ENCODE results near the gene CHRNA3. TPM values are rescaled to one million over a fixed set of nuclear protein-coding genes. Genes with fewer than 3 reads are reported as not detected.

CHRNA3 gene
- total RNA-seq, 3 donors from 2014 or later = 0.48 to 0.59 TPM; not detected in 1

DNA sequence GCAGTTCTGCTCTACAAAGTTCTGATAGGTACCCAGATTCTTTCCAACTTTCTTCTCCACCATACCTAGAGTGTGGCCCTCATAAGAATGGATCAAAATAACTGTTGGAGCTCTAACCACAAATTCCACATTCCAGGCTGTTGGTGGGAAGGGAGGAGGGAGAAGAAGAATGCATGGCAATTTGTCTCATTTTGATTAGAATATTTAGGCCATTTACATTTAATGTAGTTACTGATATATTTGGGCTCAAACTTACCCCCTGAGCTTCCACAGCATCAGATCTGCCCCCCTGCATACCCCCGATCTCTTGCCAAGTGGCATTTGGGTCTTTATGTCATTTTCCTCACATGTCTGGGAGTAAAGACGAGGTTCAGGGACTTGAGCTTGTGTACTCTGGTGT, 12.6 kb upstream of the CHRNA3 start:
- Histone ChIP-seq H3K36me3 (no peaks in the 10 kb centered on the region), H3K27ac (no peak overlapping the region), H3K4me3 (no peak overlapping the region), H3K4me1 (no peaks in the 10 kb centered on the region), H3K27me3 (no peaks in the 10 kb centered on the region), H3K9me3 (peaks cover 9 to 12% of the 10 kb centered on the region in 2 donors)
- intact Hi-C loops (cut with DNase I; ENCODE audit: low total_unique reads) = no loop called here
- TF ChIP-seq POLR2A (IDR thresholded peaks at IDR 0.05) (no peak), POLR2AphosphoS5 (IDR thresholded peaks at IDR 0.05) (no peak)
- TF ChIP-seq, protein P1, sequence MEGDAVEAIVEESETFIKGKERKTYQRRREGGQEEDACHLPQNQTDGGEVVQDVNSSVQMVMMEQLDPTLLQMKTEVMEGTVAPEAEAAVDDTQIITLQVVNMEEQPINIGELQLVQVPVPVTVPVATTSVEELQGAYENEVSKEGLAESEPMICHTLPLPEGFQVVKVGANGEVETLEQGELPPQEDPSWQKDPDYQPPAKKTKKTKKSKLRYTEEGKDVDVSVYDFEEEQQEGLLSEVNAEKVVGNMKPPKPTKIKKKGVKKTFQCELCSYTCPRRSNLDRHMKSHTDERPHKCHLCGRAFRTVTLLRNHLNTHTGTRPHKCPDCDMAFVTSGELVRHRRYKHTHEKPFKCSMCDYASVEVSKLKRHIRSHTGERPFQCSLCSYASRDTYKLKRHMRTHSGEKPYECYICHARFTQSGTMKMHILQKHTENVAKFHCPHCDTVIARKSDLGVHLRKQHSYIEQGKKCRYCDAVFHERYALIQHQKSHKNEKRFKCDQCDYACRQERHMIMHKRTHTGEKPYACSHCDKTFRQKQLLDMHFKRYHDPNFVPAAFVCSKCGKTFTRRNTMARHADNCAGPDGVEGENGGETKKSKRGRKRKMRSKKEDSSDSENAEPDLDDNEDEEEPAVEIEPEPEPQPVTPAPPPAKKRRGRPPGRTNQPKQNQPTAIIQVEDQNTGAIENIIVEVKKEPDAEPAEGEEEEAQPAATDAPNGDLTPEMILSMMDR (IDR thresholded peaks at IDR 0.05) = no peak
- DNase-seq (ENCODE audit: low spot score in 2 of 2) = no peak

DNA sequence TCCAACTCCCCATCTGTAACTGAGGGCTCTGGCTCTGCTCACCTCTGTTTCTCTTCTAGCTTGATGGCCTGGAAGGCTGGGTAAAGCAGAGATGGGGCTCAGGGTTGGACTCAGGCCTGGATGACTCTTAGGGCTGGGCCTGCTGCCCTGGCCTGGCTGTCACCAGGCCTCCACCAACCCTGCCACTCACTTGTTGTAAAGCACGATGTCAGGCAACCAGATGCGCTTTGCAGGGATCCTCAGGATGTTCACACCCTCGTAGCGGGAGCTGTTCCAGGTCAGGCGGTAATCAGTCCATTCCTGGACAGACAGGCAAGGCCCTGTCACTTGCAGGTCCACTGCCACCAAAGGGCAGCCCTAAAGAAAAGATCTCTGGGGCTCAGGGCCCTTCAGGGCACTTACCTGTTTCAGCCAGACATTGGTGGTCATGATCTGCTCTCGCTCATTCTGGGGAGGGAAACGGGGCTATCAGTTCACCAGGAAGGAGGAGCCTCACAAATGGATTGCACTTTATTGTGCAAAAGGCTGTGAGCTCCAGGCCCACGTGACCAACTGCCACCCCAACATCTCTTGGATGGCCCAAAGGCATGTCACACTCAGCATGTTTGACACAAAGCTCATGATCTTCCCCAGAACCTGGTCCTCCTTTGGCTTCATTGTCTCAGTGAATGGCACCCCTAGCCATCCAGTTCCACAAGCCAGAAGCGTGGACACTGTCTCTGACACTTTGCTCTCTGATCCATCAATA, 10.3 kb upstream of the CHRNA3 start:
- DNase-seq (ENCODE audit: low spot score in 2 of 2) = no peak
- Histone ChIP-seq H3K27me3 (no peaks in the 10 kb centered on the region), H3K27ac (no peak overlapping the region), H3K4me1 (no peaks in the 10 kb centered on the region), H3K4me3 (no peak overlapping the region), H3K36me3 (no peaks in the 10 kb centered on the region), H3K9me3 (peaks cover 9 to 12% of the 10 kb centered on the region in 2 donors)
- intact Hi-C loops (cut with DNase I; ENCODE audit: low total_unique reads) = no loop called here
- TF ChIP-seq, protein P1 (IDR thresholded peaks at IDR 0.05) = no peak
- TF ChIP-seq POLR2AphosphoS5 (IDR thresholded peaks at IDR 0.05) (no peak), POLR2A (IDR thresholded peaks at IDR 0.05) (no peak)

DNA sequence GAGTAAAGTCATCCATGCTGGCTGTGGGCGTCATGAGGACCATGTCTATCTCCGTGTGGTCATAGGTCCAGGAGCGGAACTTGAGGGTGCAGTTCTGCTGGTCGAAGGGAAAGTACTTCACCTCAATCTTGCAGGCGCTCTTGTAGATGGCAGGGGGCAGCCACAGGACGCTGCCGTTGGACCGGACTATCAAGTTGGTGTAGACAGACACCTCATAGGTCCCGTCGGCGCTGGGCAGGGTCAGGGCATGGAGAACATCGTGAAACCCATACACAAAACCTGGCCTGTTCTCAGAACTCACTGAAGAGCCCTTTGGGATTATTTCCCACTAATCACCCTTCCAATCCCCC, 8.9 kb upstream of the CHRNA3 start:
- TF ChIP-seq, protein P1 (IDR thresholded peaks at IDR 0.05) = no peak
- TF ChIP-seq POLR2AphosphoS5 (IDR thresholded peaks at IDR 0.05) (no peak), POLR2A (IDR thresholded peaks at IDR 0.05) (no peak)
- H3K27me3 ChIP-seq = no peaks in the 10 kb centered on the region
- intact Hi-C loops (cut with DNase I; ENCODE audit: low total_unique reads) = loop anchor here (10.0 kb wide), 1 partner anchor 75 kb away; no protein-coding TSS in a partner anchor

DNA sequence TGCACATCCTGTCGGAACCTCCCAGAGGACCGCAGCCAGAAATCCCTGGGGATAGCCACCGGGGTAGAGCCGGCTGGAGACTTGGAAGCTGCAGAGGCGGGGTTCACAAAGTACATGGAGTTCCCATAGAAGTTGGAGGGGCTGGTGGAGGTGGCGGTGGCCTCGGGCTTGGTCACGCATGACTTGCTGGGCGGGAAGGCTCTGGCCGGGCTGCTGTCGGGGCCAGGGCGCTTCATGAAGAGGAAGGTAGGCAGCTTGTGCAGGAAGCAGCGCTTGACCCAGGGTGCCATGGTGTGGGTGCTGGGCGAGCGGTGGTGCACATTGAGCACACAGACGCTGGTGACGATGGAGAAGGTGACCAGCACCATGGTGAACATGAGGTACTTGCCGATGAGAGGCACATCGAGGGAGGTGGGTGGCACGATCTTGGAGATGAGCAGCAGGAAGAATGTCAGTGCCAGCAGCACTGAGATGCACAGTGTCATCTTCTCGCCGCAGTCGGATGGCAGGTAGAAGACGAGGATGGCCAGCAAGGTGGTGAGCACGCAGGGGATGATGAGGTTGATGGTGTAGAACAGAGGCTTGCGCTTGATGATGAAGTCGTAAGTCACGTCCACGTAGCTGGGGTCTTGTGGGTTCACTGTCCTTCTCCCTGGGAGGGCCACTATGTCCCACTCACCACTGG, 8.4 kb upstream of the CHRNA3 start:
- Histone ChIP-seq H3K27ac (no peak overlapping the region), H3K27me3 (no peaks in the 10 kb centered on the region), H3K4me1 (no peaks in the 10 kb centered on the region), H3K9me3 (peaks cover 9 to 12% of the 10 kb centered on the region in 2 donors), H3K36me3 (no peaks in the 10 kb centered on the region), H3K4me3 (no peak overlapping the region)
- intact Hi-C loops (cut with DNase I; ENCODE audit: low total_unique reads) = loop anchor here (10.0 kb wide), 1 partner anchor 76 kb away; no protein-coding TSS in a partner anchor
- TF ChIP-seq POLR2AphosphoS5 (IDR thresholded peaks at IDR 0.05) = no peak
- TF ChIP-seq POLR2A (IDR thresholded peaks at IDR 0.05) = no peak
- TF ChIP-seq, protein P1 (IDR thresholded peaks at IDR 0.05) = no peak
- DNase-seq (ENCODE audit: low spot score in 2 of 2) = peak in 1 of 2 donors; percentile 42

More for the DNA sequence above, 8.9 kb upstream of the CHRNA3 start:
- H3K4me3 ChIP-seq = no peak overlapping the region
- DNase-seq (ENCODE audit: low spot score in 2 of 2) = no peak
- no peaks in the 10 kb centered on the region for H3K4me1 ChIP-seq
- peaks cover 9 to 12% of the 10 kb centered on the region in 2 donors for H3K9me3 ChIP-seq
- H3K27ac ChIP-seq = no peak overlapping the region
- H3K36me3 ChIP-seq = no peaks in the 10 kb centered on the region

DNA sequence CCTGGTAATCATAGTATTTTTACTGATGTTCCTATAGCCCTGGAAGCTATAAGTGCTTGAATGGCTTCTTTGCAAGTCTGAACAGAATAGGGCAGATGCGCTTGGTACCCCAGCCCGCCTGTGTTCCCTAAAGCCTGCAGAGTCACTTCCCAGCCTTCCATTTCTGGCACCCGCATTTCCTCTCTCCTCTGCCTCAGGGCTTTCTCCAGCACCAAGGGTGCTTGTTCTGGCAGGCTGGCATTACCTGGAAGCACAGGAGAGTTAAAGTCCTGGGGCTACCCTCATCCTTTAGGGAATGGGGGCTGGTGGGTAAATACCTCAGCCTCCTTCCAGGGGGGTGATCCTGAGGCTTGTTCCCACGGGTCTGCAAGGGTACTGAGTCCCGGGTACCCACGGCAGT, 7.4 kb upstream of the CHRNA3 start:
- H3K9me3 ChIP-seq = peaks cover 2 to 5% of the 10 kb centered on the region in 2 donors
- TF ChIP-seq, protein P1 (IDR thresholded peaks at IDR 0.05) = no peak
- TF ChIP-seq POLR2AphosphoS5 (IDR thresholded peaks at IDR 0.05) (no peak), POLR2A (IDR thresholded peaks at IDR 0.05) (no peak)
- H3K36me3 ChIP-seq = no peaks in the 10 kb centered on the region
- intact Hi-C loops (cut with DNase I; ENCODE audit: low total_unique reads) = loop anchor here (10.0 kb wide), 1 partner anchor 77 kb away; no protein-coding TSS in a partner anchor
- no peak overlapping the region for H3K4me3 ChIP-seq
- H3K27ac ChIP-seq = no peak overlapping the region
- DNase-seq (ENCODE audit: low spot score in 2 of 2) = peak in 1 of 2 donors; percentile 15
- no peaks in the 10 kb centered on the region for H3K27me3 ChIP-seq
- H3K4me1 ChIP-seq = no peaks in the 10 kb centered on the region
